Natural killer cell (primary cell): ENCODE results near the gene SCYL3. TPM values are rescaled to one million over a fixed set of nuclear protein-coding genes. Genes with fewer than 3 reads are reported as not detected.

Experiments
- ATAC-seq, 3 donors: fragments of 150-1000 bp in 2 of 3; fragments of 200-7000 bp in 1 of 3; cut with Tn5 transposase; 1 replicate in 1 of 3; 2 replicates in 2 of 3; pipeline ENCODE4 v1.10.0; 2021; ENCODE audit warnings: mild to moderate bottlenecking in 2 of 3, moderate library complexity in 2 of 3
- DNase-seq, 2 donors: peaks; one replicate each; pipeline versions ENCODE4 v3.0.0 to v3.0.0-alpha.2; 2013 to 2021; ENCODE audit warnings: mixed read lengths in 1 of 2
- H3K27ac ChIP-seq: one replicate; pipeline ENCODE4 v1.5.1; 2013; ENCODE audit warnings: mild to moderate bottlenecking, low read length
- H3K27me3 ChIP-seq: one replicate; pipeline ENCODE4 v1.6.1; 2013; ENCODE audit warnings: low read length; ENCODE audit not compliant: control insufficient read depth, insufficient read depth
- H3K36me3 ChIP-seq: one replicate; pipeline ENCODE4 v1.6.1; 2013; ENCODE audit warnings: low read length; ENCODE audit not compliant: control insufficient read depth, insufficient read depth
- H3K4me1 ChIP-seq: one replicate; pipeline ENCODE4 v1.6.1; 2013; ENCODE audit warnings: low read length; ENCODE audit not compliant: control insufficient read depth, insufficient read depth
- H3K4me3 ChIP-seq: one replicate; pipeline ENCODE4 v1.5.1; 2013; ENCODE audit warnings: low read length
- H3K9me3 ChIP-seq: one replicate; pipeline ENCODE4 v1.6.1; 2013; ENCODE audit warnings: low read length; ENCODE audit not compliant: control insufficient read depth, insufficient read depth
- H3K27ac Mint-ChIP-seq, 2 donors: one replicate each; pipeline ENCODE4 v1.8.0; 2022; ENCODE audit warnings: mild to moderate bottlenecking in 2 of 2, mixed read lengths in 2 of 2, moderate library complexity in 1 of 2
- H3K27me3 Mint-ChIP-seq, 2 donors: one replicate each; pipeline ENCODE4 v1.8.0; 2022; ENCODE audit warnings: low read depth in 2 of 2, mixed read lengths in 2 of 2
- H3K36me3 Mint-ChIP-seq: one replicate; pipeline ENCODE4 v1.8.0; 2022; ENCODE audit warnings: mixed read lengths
- H3K4me1 Mint-ChIP-seq, 2 donors: one replicate each; pipeline ENCODE4 v1.8.0; 2022; ENCODE audit warnings: mixed read lengths in 2 of 2
- H3K4me3 Mint-ChIP-seq: one replicate; pipeline ENCODE4 v1.8.0; 2022; ENCODE audit warnings: mild to moderate bottlenecking, moderate library complexity, mixed read lengths
- H3K9me3 Mint-ChIP-seq, 2 donors: one replicate each; pipeline ENCODE4 v1.8.0; 2022; ENCODE audit warnings: mixed read lengths in 2 of 2
- CTCF ChIP-seq: fragments of 200-600 bp; IDR thresholded peaks from one replicate; pipeline ENCODE4 v1.8.0; 2022; ENCODE audit warnings: antibody characterized with exemption
- WGBS: methylation state at CpG from one replicate; pipeline ENCODE4 v1.1.7; 2013; ENCODE audit warnings: missing lambda C conversion rate; ENCODE audit not compliant: insufficient coverage; 5-methylcytosine and 5-hydroxymethylcytosine counted together
- intact Hi-C: fragments of 100-400 bp; cut with micrococcal nuclease; formaldehyde crosslinking; loops from one replicate; pipeline ENCODE4 v1.14.2; 2022
- total RNA-seq, 4 donors: library from RNA; stranded (reverse); fragments of 120-200 nt in 1 of 4; gene quantifications; one replicate each; pipeline versions ENCODE4 v1.2.3 to v1.2.4, GENCODE V29; 2013 to 2022

Gene SCYL3
- total RNA-seq, 3 donors from 2014 or later (not counting 1 experiment from before 2014, with no cell fraction given), result 6.0 to 12.3 (median 7.0) TPM

- Histone ChIP-seq H3K9me3 (no peaks in the 10 kb centered on the region), H3K4me3 (no peak overlapping the region), H3K36me3 (no peaks in the 10 kb centered on the region), H3K27me3 (no peaks in the 10 kb centered on the region), H3K27ac (no peak overlapping the region), H3K4me1 (peaks cover 6% of the 10 kb centered on the region)
- DNase-seq (no peak), ATAC-seq (no peak)
- H3K4me3 Mint-ChIP-seq, result no peak overlapping the region
- TF ChIP-seq CTCF, result no peak
- H3K4me1 Mint-ChIP-seq, result peaks cover 14 to 20% of the 10 kb centered on the region in 2 donors
- H3K9me3 Mint-ChIP-seq, result no peaks in the 10 kb centered on the region
- WGBS, result 82% methylated on average over 4 of the region's 4 CpGs
- intact Hi-C loops, result no loop called here
- H3K27ac Mint-ChIP-seq, result no peak overlapping the region
- no peaks in the 10 kb centered on the region for H3K36me3 Mint-ChIP-seq
- H3K27me3 Mint-ChIP-seq, result peaks cover 7 to 12% of the 10 kb centered on the region in 2 donors
Measured at GRCh38 chr1:169899519-169900217, 6.0 kb upstream of the SCYL3 start.

DNA sequence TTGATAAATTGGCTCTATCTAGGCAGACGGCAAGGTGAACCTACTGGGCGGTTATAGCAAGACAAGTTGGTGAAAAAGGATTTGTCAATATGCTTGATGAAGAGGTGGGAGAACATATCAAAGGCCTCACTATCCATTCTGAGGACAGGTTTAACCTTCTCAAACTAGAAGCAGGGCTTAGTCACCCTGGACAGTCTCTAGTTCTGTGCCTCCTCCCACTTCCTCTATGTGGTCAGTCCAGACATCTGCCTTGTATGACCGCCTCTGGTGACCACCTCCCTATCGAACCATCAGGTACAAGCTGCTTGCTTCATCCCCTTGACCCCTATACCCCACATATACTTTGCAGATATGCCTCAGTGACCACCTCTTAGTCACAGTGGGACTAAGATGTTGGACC, 2.3 kb upstream of the SCYL3 start:
- Mint-ChIP-seq H3K27ac (no peak overlapping the region), H3K36me3 (no peaks in the 10 kb centered on the region), H3K27me3 (peaks cover 8 to 12% of the 10 kb centered on the region in 2 donors), H3K4me3 (no peak overlapping the region), H3K4me1 (peaks cover 30 to 33% of the 10 kb centered on the region in 2 donors), H3K9me3 (no peaks in the 10 kb centered on the region)
- Histone ChIP-seq H3K9me3 (no peaks in the 10 kb centered on the region), H3K4me1 (peaks cover 16% of the 10 kb centered on the region), H3K27ac (no peak overlapping the region), H3K27me3 (no peaks in the 10 kb centered on the region), H3K4me3 (no peak overlapping the region), H3K36me3 (no peaks in the 10 kb centered on the region)
- WGBS, result 79% methylated on average over 4 of the region's 4 CpGs
- DNase-seq (no peak), ATAC-seq (peak in 1 of 3 donors; percentile 28)
- TF ChIP-seq CTCF, result no peak
- intact Hi-C loops, result no loop called here

- no peak for TF ChIP-seq CTCF
- H3K4me1 Mint-ChIP-seq, result peaks cover 42 to 45% of the 10 kb centered on the region in 2 donors
- Histone ChIP-seq H3K4me3 (peak overlapping the region; percentile 94), H3K36me3 (no peaks in the 10 kb centered on the region), H3K9me3 (no peaks in the 10 kb centered on the region), H3K27ac (peak overlapping the region; percentile 91), H3K4me1 (peaks cover 20% of the 10 kb centered on the region), H3K27me3 (no peaks in the 10 kb centered on the region)
- no peak for ATAC-seq
- no peaks in the 10 kb centered on the region for H3K36me3 Mint-ChIP-seq
- peaks cover 8 to 12% of the 10 kb centered on the region in 2 donors for H3K27me3 Mint-ChIP-seq
- WGBS, result 44% methylated on average over 15 of the region's 15 CpGs
- H3K4me3 Mint-ChIP-seq, result peak overlapping the region; percentile 94
- intact Hi-C loops, result loop anchor here (1.0 to 5.0 kb wide), 6 partner anchors 180 to 1958 kb away; partner anchors contain the start of genes DCAF6, GORAB, KIFAP3 and METTL13
- no peak for DNase-seq
- H3K27ac Mint-ChIP-seq, result peak overlapping the region; percentile 100
- no peaks in the 10 kb centered on the region for H3K9me3 Mint-ChIP-seq
Measured at GRCh38 chr1:169894424-169895145, 889 bp upstream of the SCYL3 start.
